DMS53 (cell line): ENCODE results near the gene ADGRL1.
"Not testable (repeated sequence)": the region's sequence is repeated elsewhere in the genome, so short reads cannot be mapped to it uniquely, and the experiment has no call there.

Experiments used
- DNase-seq: peaks from one replicate; lab custom pipeline; 2025; lab: John Stamatoyannopoulos, UW

Gene ADGRL1

DNA sequence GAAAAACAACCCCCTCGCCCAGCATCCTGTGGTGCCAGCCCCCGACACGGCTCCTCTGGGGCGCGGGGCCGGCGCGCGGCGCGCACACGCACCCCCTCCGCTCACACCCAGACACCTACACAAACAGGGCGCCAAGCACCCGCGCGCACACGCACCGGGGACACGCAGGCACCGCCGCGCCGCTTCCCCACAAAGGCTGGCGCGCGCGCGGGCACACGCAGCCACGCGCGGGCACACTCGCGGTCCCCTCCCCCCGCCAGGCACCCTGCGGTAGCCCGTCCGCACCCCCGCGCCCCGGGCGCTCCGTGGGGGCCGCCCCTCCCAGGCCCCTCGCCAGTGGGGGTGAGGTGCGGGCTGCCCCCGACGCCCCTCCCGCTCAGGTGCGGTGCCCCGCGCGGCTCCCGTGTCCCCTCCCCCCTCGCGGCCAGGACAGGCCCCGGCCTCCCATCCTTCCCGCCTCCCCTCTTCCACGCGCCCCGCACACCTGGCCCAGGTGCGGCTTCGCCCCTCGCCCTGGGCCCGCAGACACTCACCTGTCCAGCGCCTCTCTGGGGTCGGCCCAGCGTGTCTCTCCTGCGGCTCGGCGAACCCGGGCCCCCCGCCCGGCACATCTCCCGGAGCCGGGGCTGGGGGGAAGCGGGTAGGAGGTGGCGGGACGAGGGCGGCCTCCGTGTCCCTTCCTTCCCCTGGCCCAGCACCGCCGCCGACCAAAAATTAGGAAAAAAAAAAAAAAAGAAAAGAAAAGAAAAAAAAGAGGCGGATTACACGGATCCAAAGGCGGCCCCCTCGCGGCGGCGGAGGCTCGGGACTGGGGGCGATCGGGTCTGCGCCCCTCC lies at the start of gene ADGRL1:
Gene ADGRL1 (minus strand): TSS at position 718 of the 836 bp plus-strand sequence. CDS start 22,567 bp downstream, outside the sequence.
- DNase-seq = peak; percentile 40

DNA sequence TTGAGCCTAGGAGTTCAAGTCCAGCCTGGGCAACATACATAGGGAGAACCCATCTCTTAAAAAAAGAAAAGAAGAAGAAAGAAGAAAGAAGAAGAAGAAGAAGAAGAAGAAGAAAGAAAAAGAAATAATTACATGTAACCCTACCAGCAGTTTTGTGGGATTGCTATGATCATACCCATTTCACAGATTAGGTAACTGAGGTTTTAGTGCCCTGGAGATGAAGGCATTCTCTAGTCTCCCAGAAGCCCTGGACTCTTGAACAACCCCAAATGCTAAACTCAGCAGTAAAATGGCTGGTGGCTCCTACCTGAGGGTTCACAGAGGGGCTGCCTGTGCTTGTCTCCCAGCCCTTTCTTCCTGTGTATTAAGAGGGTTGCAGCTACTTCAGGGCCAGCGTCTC lies 49.3 kb upstream of the ADGRL1 start:
- not testable (repeated sequence) for DNase-seq

DNA sequence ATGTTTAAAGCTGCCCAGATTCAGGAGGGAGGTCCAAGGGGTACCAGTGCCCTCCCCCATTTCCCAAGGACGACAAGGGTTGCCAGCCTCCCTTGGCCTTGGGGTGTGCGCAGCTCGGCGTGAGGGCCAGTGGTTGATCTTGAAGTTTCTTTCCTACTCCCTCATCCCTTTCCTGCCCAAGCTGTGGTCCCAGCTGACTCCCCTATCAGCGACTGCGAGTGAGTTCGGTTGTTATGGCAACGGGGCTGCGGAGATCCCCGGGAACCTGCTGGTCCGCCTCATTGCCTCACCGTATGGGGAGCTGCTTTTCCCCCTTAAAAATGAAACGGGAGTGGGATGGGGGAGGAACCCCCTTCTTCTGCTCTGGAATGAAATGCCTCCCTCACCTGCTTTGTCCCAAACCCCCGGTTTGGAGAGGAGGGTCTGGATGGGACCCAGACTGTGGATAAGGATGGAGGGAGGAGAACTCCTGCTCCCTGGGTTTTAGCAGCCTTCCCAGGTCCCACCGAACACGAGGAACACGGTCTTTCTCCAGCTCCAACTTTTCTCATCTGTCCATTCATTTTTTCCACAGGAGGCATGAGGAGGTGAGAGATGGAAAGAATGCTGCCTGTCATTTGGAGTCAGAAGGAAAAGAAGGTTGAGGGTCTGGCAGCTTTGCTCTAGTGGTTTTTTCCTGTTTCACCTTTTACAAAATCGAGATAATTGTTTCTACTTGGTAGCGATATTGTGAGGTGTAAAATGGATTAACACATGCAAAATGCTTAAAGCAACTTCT lies 48.0 kb upstream of the ADGRL1 start:
- DNase-seq = peak; percentile 45

DNA sequence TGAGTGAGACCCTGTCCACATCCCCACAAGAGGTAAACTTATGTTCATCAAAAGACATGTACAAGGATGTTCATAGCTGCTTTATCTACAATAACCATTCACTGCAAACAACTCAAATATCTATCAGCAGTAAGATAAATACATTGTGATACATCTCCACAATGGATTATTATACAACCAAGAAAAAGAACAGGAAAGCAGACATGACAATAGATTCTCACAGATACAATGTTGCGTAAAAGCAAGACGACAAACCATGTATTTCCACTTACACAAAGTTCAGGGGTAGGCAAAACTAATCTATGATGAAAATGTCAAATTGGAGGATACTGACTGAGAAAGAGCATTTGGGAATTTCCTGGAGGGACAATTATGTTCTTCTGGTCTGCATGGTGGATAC lies 46.2 kb upstream of the ADGRL1 start:
- not testable (repeated sequence) for DNase-seq

DNA sequence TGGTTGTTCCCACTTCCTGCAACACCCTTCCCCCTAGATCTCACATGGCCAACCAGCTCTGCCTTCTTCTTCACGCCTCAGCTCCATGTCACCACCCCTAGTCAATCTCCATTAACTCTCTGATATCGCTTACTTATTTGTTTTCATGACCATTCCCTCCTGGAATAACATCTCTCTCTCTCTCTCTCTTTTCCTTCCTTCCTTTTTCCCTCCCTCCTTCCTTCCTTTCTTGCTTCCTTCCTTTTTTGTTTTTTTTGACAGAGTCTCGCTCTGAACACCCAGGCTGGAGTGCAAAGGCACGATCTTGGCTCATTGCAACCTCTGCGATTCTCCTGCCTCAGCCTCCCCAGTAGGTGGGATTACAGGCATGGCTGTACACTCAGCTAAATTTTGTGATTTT lies 44.9 kb upstream of the ADGRL1 start:
- DNase-seq = no peak

DNA sequence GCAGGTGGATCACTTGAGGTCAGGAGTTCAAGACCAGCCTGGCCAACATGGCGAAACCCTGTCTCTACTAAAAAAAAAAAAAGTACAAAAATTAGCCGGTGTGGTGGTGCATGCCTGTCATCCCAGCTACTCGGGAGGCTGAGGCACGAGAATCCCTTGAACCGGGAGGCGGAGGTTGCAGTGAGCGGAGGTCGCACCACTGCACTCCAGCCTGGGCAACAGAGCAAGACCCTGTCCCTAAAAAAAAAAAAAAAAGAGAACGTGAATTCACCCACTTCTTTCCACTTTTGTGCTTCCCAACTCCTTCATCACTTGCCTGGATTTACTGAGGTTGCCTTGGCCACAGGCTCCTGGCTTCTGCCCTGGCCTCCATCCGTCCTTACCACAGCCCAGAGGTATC lies 44.3 kb upstream of the ADGRL1 start:
- DNase-seq = not testable (repeated sequence)

DNA sequence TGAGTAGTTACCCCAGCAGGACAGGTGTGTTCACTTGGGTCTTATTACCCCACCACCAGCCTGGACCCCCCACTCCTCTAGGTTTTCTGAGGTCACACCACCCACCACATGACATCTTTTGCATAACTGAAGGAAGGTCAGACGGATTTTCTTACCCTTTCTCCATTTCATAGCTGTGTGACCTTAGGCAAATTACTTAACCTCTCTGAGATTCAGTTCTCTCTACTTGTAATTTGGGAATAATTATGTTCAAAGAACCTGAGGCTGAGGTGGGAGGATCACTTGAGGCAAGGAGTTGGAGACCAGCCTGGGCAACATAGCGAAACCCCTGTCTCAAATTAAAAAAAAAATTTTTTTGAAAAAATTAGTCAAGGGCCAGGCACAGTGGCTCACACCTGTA lies 43.9 kb upstream of the ADGRL1 start:
- DNase-seq = not testable (repeated sequence)

DNA sequence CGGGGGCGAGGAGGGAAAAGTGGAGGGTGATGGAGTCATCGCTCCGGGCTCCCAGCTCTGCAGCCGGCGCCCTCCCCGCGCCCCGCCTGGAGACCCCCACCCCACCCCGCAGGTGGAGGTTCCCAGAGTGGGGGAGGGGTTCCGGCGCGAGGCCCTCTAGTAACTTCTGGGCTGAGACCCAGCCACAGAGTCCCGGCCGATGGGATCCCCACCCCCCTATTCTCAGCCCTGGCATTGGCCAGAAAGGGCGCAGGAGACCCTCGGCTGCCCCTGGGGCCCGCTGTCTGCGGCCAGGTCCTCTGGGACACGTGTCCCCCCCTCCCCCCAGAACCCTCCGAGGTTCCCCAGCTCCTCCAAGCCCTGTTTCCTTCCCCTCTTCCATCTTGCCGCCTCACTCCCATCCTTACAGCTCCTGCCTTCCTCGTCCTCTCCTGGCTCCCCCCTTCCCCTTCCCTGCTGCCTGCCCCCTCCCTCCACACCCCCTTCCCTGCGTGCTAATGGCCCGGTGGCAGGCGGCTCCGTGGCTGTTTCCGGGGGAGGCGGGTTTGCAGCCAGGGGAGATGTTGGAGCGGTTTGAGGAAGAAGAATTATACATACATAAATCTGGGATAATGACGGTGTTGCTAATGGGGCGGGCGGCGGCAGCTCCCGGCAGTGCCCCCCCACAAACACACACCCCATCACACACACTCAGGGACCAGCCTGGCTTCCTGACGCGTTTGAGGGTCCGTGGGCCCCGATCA lies 43.2 kb upstream of the ADGRL1 start:
- DNase-seq = peak; percentile 52

DNA sequence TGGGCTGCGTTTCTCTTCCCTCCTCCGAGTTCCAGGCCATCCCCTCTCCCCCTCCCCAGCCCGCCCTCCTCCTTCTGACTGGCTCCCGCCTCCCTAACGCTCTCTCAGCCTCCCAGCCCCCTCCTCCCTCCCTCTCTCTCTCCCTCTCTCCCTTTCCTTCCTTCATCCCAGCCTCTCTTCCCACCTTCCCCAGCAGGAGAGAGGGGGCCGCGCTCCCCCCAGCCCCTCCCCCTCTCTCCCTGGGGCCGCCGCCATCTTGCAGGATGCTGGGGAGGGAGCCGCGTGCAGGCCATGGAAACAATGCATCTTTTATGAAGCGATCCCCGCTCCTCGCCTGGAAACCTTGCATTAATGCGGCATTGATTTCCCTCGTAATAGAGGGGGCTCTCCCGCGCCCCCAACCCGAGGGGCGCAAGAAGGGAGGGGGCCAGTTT lies 42.6 kb upstream of the ADGRL1 start:
- DNase-seq = peak; percentile 39

DNA sequence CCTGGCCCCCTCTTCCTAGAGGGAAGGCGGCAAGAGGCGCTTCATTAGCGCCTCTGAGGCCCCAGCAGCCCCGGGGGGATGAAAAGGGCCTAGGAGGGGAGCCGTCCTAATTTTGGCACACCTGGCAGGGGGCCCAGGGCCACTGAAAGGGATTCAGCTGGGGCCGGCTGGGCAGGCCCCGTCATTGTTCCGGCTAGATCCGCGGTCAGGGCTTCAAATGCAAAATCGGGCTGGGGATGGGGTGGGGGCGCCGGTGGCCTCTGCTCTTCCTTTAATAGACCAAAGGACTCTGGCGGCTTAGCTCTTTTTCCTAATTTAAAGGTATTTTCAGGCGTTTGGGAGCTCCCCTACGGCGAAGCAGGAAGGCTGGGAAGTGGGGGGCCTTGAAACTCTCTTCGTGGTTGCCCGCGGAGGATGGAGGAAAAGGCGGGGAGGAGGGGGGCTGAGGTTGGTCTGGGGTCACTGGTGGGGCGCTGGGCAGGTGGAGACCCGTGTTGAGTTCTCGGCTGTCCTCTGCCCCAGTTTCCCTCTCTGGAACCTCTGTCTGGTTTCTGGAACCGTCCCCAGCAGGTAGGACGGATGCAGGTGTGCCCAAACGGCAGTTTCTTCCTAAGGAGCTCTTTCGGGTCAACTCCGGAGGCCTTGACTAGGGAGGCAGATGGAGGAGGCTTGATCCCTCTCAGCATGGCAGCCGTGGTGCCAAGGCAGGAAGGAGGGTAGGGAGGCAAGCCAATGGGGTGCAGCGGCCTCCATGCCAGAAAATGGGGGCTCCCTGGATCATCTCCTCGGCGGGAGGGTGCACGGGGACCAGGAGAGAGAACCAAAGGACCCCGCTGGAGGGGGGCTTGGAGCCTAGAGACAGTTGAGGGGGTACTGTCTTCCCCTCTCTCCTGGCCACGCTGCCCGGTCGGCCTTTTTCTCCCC lies 41.8 kb upstream of the ADGRL1 start:
- peak; percentile 41 for DNase-seq

DNA sequence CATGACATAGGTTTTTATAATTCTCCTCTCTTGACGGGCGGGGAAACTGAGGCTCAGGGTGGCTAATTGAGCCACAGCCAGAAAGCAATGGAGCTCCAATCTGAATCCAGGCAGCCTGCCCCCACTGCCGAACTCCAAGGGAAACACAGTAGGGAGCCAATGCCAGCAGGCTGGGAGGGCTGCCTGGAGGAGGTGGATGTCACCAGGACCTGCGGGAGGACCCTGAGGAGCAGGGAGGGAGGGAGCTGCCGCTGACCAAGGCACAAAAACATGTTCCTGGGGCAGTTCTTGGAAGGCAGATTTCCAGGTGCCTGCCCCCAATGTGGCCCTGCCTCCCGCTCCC lies 41.2 kb upstream of the ADGRL1 start:
- DNase-seq = not testable (repeated sequence)

DNA sequence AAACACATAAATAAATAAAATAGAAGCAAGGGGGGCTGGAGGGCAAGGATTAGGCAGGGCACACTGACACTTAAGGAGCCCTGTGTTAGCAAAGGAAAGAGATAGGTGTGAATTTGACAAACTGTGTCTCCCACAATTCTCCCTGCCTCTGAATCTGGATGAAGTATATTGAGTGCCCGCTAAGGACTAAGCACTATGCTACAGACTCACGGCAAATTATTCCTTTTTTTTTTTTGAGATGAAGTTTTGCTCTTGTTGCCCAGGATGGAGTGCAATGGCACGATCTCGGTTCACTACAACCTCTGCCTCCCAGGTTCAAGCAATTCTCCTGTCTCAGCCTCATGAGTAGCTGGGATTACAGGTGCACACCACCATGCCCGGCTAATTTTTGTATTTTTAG lies 38.4 kb upstream of the ADGRL1 start:
- DNase-seq = not testable (repeated sequence)

DNA sequence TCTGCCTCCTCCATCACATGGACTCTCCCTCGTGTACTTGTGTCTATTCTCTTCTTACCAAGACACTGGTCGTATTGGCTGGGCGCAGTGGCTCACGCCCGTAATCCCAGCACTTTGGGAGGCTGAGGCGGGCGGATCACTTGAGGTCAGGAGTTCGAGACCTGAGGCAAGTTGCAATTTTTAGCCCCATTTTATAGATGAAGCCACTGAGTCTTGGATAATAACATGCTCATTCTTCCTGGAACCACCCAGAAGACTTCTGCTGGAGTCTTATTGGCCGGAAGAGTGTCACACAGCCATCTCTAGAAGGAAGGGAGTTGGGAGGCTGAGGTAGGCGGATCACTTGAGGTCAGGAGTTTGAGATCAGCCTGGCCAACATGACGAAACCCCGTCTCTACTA lies 37.7 kb upstream of the ADGRL1 start:
- not testable (repeated sequence) for DNase-seq

DNA sequence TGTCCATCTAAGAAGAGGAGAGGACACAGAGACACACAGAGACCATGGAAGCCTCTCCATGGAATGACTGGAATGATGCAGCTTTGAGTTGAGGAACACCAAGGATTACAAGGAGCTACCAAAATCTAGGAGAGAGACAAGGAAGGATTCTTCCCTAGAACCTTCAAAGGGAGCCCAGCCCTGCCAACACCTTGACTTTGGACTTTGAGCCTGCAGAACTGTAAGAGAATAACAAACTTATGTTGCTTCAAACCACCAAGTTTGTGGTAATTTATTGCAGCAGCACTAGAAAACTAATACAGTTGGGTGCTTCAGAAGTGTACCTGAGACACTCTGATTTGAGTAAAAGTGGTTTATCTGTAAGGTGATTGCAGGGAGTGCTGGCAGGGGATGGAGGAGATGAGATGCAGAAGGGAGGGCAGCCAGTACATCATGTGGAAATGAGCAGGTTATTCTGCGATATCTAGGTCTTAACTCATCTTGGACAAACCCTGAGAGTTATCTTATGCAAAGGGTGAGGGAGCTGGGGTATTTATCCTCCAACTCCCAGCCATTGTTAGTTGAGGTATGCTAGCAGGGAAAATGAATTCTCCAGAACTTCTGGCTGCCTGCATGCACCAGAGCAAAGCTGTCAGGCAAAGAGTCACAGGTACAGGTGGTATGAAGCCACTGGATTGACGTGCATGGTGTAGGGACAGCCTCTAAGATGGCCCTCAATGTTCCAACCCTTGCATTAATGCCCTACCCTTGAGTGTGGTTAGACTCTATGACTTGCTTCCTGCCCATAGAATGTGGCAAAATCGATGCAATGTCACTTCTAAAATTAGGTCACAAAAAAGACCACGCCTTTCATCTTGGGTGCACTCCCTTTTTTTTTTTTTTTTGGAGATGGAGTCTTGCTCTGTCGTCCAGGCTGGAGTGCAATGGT lies 31.3 kb upstream of the ADGRL1 start:
- DNase-seq = no peak

DNA sequence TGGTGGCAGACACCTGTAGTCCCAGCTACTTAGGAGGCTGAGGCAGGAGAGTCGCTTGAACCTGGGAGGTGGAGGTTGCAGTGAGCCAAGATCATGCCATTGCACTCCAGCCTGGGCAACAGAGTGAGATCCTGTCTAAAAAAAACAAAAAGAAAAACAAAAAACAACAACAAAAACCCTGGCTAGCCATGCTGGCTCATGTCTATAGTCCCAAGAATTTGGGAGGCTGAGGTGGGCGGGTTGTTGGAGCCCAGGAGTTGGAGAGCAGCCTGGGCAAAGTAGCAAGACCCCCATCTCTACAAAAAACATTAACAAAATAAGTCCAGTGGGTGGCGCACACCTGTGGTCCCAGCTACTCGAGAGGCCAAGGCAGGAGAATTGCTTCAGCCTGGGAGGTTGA lies 27.0 kb upstream of the ADGRL1 start:
- DNase-seq = not testable (repeated sequence)

DNA sequence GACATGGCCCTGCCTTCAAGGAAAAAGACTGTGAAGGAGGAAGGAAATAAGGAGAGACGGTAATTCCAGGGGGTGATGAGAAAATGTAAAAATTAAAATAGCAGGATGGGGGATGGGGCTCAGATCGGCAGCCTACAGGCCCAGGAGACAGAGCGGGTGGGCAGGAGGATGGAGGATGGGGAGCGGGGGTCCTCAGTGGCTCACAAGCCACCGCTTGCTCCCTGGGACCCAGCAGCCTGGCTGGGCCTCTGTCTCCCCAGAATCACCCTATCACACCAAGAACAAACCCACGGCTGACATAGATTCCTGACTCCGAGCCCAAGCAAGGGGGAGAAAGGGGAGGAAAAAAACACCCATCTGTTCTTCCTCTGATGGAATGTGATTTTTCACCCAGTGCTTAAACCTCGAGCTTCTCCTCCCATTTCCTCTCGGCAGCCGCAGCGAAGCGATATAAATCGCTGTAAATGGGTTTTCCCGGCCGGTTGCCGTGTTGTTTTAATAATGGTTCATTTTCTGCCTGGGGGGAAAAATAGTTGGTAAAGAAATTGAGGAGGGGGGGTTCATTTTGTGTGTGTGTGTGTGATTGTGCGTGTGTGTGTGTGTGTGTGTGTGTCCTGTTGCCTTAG lies 22.6 kb upstream of the ADGRL1 start:
- DNase-seq = not testable (repeated sequence)

DNA sequence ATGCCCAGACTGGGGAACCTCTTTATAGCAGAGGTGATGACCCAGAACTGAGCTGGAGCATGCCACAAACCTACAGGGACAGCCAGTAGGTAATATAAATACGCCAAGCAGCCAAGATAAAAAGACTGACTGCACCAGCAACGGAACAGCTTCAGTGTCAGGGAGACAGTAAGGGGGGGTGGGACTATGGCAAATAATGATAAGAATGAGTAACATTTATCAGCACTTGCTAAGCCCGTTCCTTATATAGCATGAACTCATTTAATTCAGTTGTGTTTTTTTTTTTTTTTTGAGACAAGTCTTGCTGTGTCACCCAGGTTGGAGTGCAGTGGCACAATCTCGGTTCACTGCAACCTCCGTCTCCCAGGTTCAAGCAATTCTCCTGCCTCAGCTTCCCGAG lies 20.5 kb upstream of the ADGRL1 start:
- DNase-seq = not testable (repeated sequence)

DNA sequence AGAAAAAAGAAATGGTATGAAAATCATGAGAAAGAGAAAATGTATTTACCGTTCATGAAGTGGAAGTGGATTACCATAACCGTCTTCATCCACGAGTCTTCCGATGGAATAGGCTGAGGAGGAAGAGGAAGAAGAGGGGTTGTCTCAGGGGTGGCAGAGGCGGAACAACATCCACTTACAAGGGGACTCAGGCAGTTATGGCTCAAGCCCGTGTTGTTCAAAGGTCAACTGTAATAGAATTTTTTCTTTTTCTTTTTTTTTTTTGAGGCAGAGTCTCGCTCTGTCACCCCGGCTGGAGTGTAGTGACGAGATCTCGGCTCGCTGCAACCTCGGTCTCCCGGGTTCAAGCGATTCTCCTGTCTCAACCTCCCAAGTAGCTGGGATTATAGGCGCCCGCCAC lies 16.9 kb upstream of the ADGRL1 start:
- no peak for DNase-seq

DNA sequence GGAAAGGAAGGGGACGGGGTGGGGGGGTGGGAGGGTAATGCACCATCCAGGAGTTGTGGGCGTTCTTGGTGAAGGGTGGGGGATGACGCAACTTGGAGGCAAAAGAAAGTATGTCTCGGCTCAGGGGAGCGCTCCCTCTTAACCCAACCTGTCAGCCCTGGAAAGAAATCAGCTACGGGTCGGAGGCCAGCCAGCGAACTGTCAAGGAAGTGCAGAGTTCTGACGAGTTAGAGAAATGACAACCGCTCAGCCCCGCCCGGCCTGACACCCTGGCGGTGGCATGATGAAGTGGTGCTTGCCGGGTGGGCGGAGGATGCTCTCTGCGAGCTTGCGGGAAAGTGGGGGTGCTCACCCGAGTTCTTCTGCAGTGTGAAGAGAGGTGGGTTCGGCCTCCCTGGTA lies 15.4 kb upstream of the ADGRL1 start:
- peak; percentile 50 for DNase-seq
